ENCODE data around the gene DOC2B. TPM values are rescaled to one million over a fixed set of nuclear protein-coding genes. Genes with fewer than 3 reads are reported as not detected.

DOC2B gene
- total and polyA plus RNA-seq, 7 donors = 1.7 to 6.3 (median 3.3) TPM

DNA sequence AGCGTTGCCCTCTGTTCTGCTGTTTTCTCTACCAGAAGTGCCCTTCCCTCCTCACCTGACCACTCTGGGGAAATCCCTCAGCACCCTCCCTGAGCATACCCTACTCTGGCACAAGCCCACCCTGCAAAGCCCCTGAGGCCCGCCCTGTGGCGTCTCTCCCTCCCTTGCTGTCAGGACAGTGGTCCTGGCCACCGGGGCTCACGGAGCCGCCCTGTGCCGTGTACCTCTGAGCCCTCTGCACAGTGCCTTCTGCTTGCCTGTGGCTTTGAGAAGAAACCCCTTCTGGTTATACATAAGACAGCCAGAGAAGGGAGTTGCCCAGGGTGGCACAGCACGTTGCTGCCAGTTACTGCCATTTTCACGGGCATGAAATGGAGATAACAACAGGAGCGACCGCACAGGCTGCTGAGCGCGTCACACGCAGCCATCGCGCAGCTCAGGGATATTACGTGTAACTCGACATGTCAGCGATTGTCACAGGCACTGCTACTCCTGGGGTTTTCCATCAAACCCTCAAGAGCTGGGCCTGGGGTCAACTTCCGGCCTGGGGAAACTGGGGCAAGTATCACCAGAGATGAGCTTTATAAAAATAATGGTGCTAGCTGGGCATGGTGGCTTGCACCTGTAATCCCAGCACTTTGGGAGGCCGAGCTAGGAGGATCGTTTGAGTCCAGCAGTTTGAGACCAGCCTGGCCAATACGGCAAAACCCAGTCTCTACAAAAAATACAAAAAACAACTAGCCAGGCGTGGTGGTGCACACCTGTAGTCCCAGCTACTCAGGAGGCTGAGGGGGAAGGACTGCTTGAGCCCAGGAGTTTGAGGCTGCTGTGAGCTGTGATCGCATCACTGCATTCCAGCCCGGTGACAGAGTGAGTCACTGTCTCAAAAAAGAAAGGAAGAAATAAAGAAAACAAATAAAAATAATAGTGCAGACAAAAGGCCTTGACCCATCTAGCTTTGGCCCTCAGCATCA is 29.3 kb downstream of the DOC2B start:
- WGBS, 3 donors = 81 to 85% (median 84%) methylated on average over 25 to 26 of the region's 26 CpGs
- H3K4me1 ChIP-seq = no peaks in the 10 kb centered on the region
- no peaks in the 10 kb centered on the region for H3K9me3 ChIP-seq
- no peak overlapping the region for H3K27ac ChIP-seq
- H3K36me3 ChIP-seq (ENCODE audit: insufficient read depth in 1 of 2, low read depth in 1 of 2) = peaks cover 0 to 3% of the 10 kb centered on the region in 2 donors
- ATAC-seq (no peak), DNase-seq (peak; percentile 4 to 19)
- H3K4me3 ChIP-seq = no peak overlapping the region
- intact Hi-C loops (cut with DNase I) = no loop called here
- H3K27me3 ChIP-seq (ENCODE audit: insufficient read depth in 3 of 3, low read length in 2 of 3) = peaks cover 0 to 9% (median 0%) of the 10 kb centered on the region in 3 donors
- TF ChIP-seq, protein P1, sequence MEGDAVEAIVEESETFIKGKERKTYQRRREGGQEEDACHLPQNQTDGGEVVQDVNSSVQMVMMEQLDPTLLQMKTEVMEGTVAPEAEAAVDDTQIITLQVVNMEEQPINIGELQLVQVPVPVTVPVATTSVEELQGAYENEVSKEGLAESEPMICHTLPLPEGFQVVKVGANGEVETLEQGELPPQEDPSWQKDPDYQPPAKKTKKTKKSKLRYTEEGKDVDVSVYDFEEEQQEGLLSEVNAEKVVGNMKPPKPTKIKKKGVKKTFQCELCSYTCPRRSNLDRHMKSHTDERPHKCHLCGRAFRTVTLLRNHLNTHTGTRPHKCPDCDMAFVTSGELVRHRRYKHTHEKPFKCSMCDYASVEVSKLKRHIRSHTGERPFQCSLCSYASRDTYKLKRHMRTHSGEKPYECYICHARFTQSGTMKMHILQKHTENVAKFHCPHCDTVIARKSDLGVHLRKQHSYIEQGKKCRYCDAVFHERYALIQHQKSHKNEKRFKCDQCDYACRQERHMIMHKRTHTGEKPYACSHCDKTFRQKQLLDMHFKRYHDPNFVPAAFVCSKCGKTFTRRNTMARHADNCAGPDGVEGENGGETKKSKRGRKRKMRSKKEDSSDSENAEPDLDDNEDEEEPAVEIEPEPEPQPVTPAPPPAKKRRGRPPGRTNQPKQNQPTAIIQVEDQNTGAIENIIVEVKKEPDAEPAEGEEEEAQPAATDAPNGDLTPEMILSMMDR (IDR thresholded peaks at IDR 0.05) = no peak

DNA sequence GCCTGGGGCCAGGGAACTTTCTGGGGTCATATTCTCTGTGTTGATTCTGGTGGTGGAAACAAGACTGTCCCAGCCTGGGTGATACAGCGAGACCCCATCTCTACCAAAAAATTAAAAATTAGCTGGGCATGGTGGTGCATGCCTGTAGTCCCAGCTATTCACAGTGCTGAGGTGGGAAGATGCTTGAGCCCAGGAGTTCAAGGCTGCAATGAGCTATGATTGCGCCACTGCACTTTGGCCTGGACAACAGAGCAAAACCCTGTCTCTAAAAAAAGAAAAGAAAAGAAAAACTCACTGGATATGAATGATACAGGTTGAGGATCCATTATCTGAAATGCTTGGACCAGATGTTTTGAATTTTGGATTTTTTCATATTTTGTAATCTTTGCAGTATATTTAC is 30.4 kb downstream of the DOC2B start:
- 92 to 98% (median 98%) methylated on average over 2 of the region's 2 CpGs for WGBS, 3 donors
- DNase-seq (no peak), ATAC-seq (no peak)
- intact Hi-C loops (cut with DNase I) = no loop called here
- no peak overlapping the region for H3K27ac ChIP-seq
- peaks cover 0 to 3% of the 10 kb centered on the region in 2 donors for H3K36me3 ChIP-seq (ENCODE audit: insufficient read depth in 1 of 2, low read depth in 1 of 2)
- H3K9me3 ChIP-seq = no peaks in the 10 kb centered on the region
- H3K27me3 ChIP-seq (ENCODE audit: insufficient read depth in 3 of 3, low read length in 2 of 3) = peaks cover 0 to 9% (median 0%) of the 10 kb centered on the region in 3 donors
- TF ChIP-seq, protein P1 (IDR thresholded peaks at IDR 0.05) = no peak
- H3K4me3 ChIP-seq = no peak overlapping the region
- no peaks in the 10 kb centered on the region for H3K4me1 ChIP-seq

GRCh38 chr17:149897-150584 is 31.4 kb downstream of the DOC2B start:
- H3K4me1 ChIP-seq = no peaks in the 10 kb centered on the region
- no peak overlapping the region for H3K4me3 ChIP-seq
- peaks cover 0 to 3% of the 10 kb centered on the region in 2 donors for H3K36me3 ChIP-seq (ENCODE audit: insufficient read depth in 1 of 2, low read depth in 1 of 2)
- 80 to 83% (median 82%) methylated on average over 9 of the region's 9 CpGs for WGBS, 3 donors
- DNase-seq (no peak), ATAC-seq (no peak)
- TF ChIP-seq, protein P1 (IDR thresholded peaks at IDR 0.05) = no peak
- intact Hi-C loops (cut with DNase I) = loop anchor here in 1 of 2 donors (5.0 kb wide), 1 partner anchor 237 kb away; no protein-coding TSS in a partner anchor
- H3K9me3 ChIP-seq = no peaks in the 10 kb centered on the region
- peaks cover 0 to 9% (median 0%) of the 10 kb centered on the region in 3 donors for H3K27me3 ChIP-seq (ENCODE audit: insufficient read depth in 3 of 3, low read length in 2 of 3)
- no peak overlapping the region for H3K27ac ChIP-seq

- Histone ChIP-seq H3K36me3 (ENCODE audit: insufficient read depth in 1 of 2, low read depth in 1 of 2) (peaks cover 0 to 3% of the 10 kb centered on the region in 2 donors), H3K27ac (no peak overlapping the region), H3K4me3 (no peak overlapping the region), H3K4me1 (no peaks in the 10 kb centered on the region), H3K9me3 (no peaks in the 10 kb centered on the region), H3K27me3 (ENCODE audit: insufficient read depth in 3 of 3, low read length in 2 of 3) (peaks cover 0 to 9% (median 0%) of the 10 kb centered on the region in 3 donors)
- ATAC-seq (no peak), DNase-seq (no peak)
- TF ChIP-seq, protein P1 (IDR thresholded peaks at IDR 0.05) = no peak
- intact Hi-C loops (cut with DNase I) = loop anchor here in 1 of 2 donors (5.0 kb wide), 1 partner anchor 238 kb away; no protein-coding TSS in a partner anchor
- 86 to 87% (median 86%) methylated on average over 7 of the region's 7 CpGs for WGBS, 3 donors
Measured at GRCh38 chr17:149231-149630, 32.2 kb downstream of the DOC2B start.
